IPS-18c (cell line): Measurements from ENCODE around the gene MED23.

Experiments used
- H3K4me3 ChIP-seq: 2 replicates; pipeline ENCODE4 v1.7.0; 2013; ENCODE audit warnings: low read depth, mild to moderate bottlenecking, low read length, moderate library complexity; ENCODE audit not compliant: insufficient read depth
- H3K9me3 ChIP-seq: one replicate; pipeline ENCODE4 v1.6.1; 2013; ENCODE audit warnings: mild to moderate bottlenecking, low read length, moderate library complexity; ENCODE audit not compliant: control insufficient read depth, insufficient read depth

MED23 gene

GRCh38 chr6:131627724-131628682 lies at the start of gene MED23:
TSS of gene MED23 (minus strand) at chr6:131628242. CDS start at chr6:131628049, 193 bp downstream.
- Histone ChIP-seq H3K9me3 (no peaks in the 10 kb centered on the region), H3K4me3 (peak within 1 kb of the TSS; percentile 79)

- Histone ChIP-seq H3K9me3 (no peaks in the 10 kb centered on the region), H3K4me3 (no peak overlapping the region)
These were observed 45.1 kb upstream of the MED23 start for GRCh38 chr6:131673184-131673583.

- no peak overlapping the region for H3K4me3 ChIP-seq
- no peaks in the 10 kb centered on the region for H3K9me3 ChIP-seq
These were observed 41.8 kb upstream of the MED23 start for GRCh38 chr6:131669891-131670290.

- H3K9me3 ChIP-seq, result no peaks in the 10 kb centered on the region
- no peak overlapping the region for H3K4me3 ChIP-seq
These were observed 35.6 kb upstream of the MED23 start for GRCh38 chr6:131663578-131664165.

- H3K9me3 ChIP-seq, result no peaks in the 10 kb centered on the region
- H3K4me3 ChIP-seq, result no peak overlapping the region
These were observed 32.2 kb upstream of the MED23 start for GRCh38 chr6:131660195-131660594.

GRCh38 chr6:131658287-131658686 lies 30.2 kb upstream of the MED23 start:
- Histone ChIP-seq H3K4me3 (no peak overlapping the region), H3K9me3 (no peaks in the 10 kb centered on the region)

GRCh38 chr6:131657630-131658111 lies 29.6 kb upstream of the MED23 start:
- Histone ChIP-seq H3K4me3 (no peak overlapping the region), H3K9me3 (no peaks in the 10 kb centered on the region)

GRCh38 chr6:131657222-131657621 lies 29.2 kb upstream of the MED23 start:
- no peak overlapping the region for H3K4me3 ChIP-seq
- H3K9me3 ChIP-seq, result no peaks in the 10 kb centered on the region

- no peak overlapping the region for H3K4me3 ChIP-seq
- H3K9me3 ChIP-seq, result no peaks in the 10 kb centered on the region
These were observed 28.6 kb upstream of the MED23 start for GRCh38 chr6:131656667-131657066.

- Histone ChIP-seq H3K4me3 (no peak overlapping the region), H3K9me3 (no peaks in the 10 kb centered on the region)
These were observed 27.9 kb upstream of the MED23 start for GRCh38 chr6:131655951-131656350.

- H3K4me3 ChIP-seq, result no peak overlapping the region
- no peaks in the 10 kb centered on the region for H3K9me3 ChIP-seq
These were observed 27.3 kb upstream of the MED23 start for GRCh38 chr6:131655387-131655786.

- Histone ChIP-seq H3K4me3 (no peak overlapping the region), H3K9me3 (no peaks in the 10 kb centered on the region)
These were observed 26.3 kb upstream of the MED23 start for GRCh38 chr6:131654326-131654725.

GRCh38 chr6:131652472-131652871 lies 24.4 kb upstream of the MED23 start:
- H3K9me3 ChIP-seq, result no peaks in the 10 kb centered on the region
- H3K4me3 ChIP-seq, result no peak overlapping the region

- Histone ChIP-seq H3K9me3 (no peaks in the 10 kb centered on the region), H3K4me3 (no peak overlapping the region)
These were observed 23.7 kb upstream of the MED23 start for GRCh38 chr6:131651782-131652181.

GRCh38 chr6:131646249-131646670 lies 18.2 kb upstream of the MED23 start:
- Histone ChIP-seq H3K9me3 (no peaks in the 10 kb centered on the region), H3K4me3 (no peak overlapping the region)

GRCh38 chr6:131645846-131646245 lies 17.8 kb upstream of the MED23 start:
- no peak overlapping the region for H3K4me3 ChIP-seq
- no peaks in the 10 kb centered on the region for H3K9me3 ChIP-seq

- Histone ChIP-seq H3K9me3 (no peaks in the 10 kb centered on the region), H3K4me3 (no peak overlapping the region)
These were observed 16.9 kb upstream of the MED23 start for GRCh38 chr6:131644921-131645320.

GRCh38 chr6:131643855-131644460 lies 15.9 kb upstream of the MED23 start:
- no peak overlapping the region for H3K4me3 ChIP-seq
- no peaks in the 10 kb centered on the region for H3K9me3 ChIP-seq
